Progenitor cell of endocrine pancreas (in vitro differentiated cells): Measurements from ENCODE around the gene PSMB9. TPM values are rescaled to one million over a fixed set of nuclear protein-coding genes. Genes with fewer than 3 reads are reported as not detected.

ENCODE experiments used
- DNase-seq: peaks from one replicate; pipeline ENCODE4 v3.0.0; 2021; ENCODE audit warnings: low spot score; ENCODE audit not compliant: unreplicated experiment
- H3K27ac Mint-ChIP-seq: 2 replicates; pipeline ENCODE4 v1.8.0; 2021; ENCODE audit warnings: mild to moderate bottlenecking, moderate library complexity, mixed read lengths
- H3K27me3 Mint-ChIP-seq: 2 replicates; pipeline ENCODE4 v1.8.0; 2021; ENCODE audit warnings: mixed read lengths
- H3K36me3 Mint-ChIP-seq: 2 replicates; pipeline ENCODE4 v1.8.0; 2022; ENCODE audit warnings: mixed read lengths; ENCODE audit not compliant: insufficient read depth
- H3K4me1 Mint-ChIP-seq: 2 replicates; pipeline ENCODE4 v1.8.0; 2021; ENCODE audit warnings: low read depth, mixed read lengths
- H3K4me3 Mint-ChIP-seq: 2 replicates; pipeline ENCODE4 v1.8.0; 2021; ENCODE audit warnings: low read depth, mild to moderate bottlenecking, moderate library complexity, mixed read lengths
- H3K9me3 Mint-ChIP-seq: 2 replicates; pipeline ENCODE4 v1.8.0; 2021; ENCODE audit warnings: low read depth, mixed read lengths
- CTCF ChIP-seq: fragments of 200-600 bp; sonication (generic); IDR thresholded peaks from one replicate; pipeline ENCODE4 v1.5.0; 2021; ENCODE audit warnings: antibody characterized with exemption, mild to moderate bottlenecking; ENCODE audit not compliant: unreplicated experiment
- total RNA-seq: library from RNA; stranded (reverse); gene quantifications from 2 replicates; pipeline ENCODE4 v1.2.1, GENCODE V29; 2021

The PSMB9 gene
- total RNA-seq, 1 donor from 2014 or later: not detected

- Mint-ChIP-seq H3K27ac (no peak overlapping the region), H3K4me3 (no peak overlapping the region), H3K27me3 (peaks cover 61% of the 10 kb centered on the region), H3K36me3 (no peaks in the 10 kb centered on the region), H3K9me3 (no peaks in the 10 kb centered on the region), H3K4me1 (no peaks in the 10 kb centered on the region)
- DNase-seq: no peak
- no peak for TF ChIP-seq CTCF
These were observed 32.8 kb downstream of the PSMB9 start for GRCh38 chr6:32886681-32887383.

- no peak for TF ChIP-seq CTCF
- Mint-ChIP-seq H3K4me1 (no peaks in the 10 kb centered on the region), H3K27ac (no peak overlapping the region), H3K4me3 (no peak overlapping the region), H3K27me3 (peaks cover 61% of the 10 kb centered on the region), H3K9me3 (no peaks in the 10 kb centered on the region), H3K36me3 (no peaks in the 10 kb centered on the region)
- DNase-seq: no peak
These were observed 33.6 kb downstream of the PSMB9 start for GRCh38 chr6:32887616-32888015.

GRCh38 chr6:32888576-32888975 lies 34.6 kb downstream of the PSMB9 start:
- Mint-ChIP-seq H3K4me1 (no peaks in the 10 kb centered on the region), H3K27ac (no peak overlapping the region), H3K27me3 (peaks cover 53% of the 10 kb centered on the region), H3K9me3 (no peaks in the 10 kb centered on the region), H3K36me3 (no peaks in the 10 kb centered on the region), H3K4me3 (no peak overlapping the region)
- TF ChIP-seq CTCF: no peak
- no peak for DNase-seq

GRCh38 chr6:32889533-32889932 lies 35.5 kb downstream of the PSMB9 start:
- peaks cover 44% of the 10 kb centered on the region for H3K27me3 Mint-ChIP-seq
- H3K36me3 Mint-ChIP-seq: no peaks in the 10 kb centered on the region
- no peak for TF ChIP-seq CTCF
- no peaks in the 10 kb centered on the region for H3K4me1 Mint-ChIP-seq
- no peak overlapping the region for H3K27ac Mint-ChIP-seq
- DNase-seq: no peak
- H3K4me3 Mint-ChIP-seq: no peak overlapping the region
- H3K9me3 Mint-ChIP-seq: no peaks in the 10 kb centered on the region

GRCh38 chr6:32890831-32891230 lies 36.8 kb downstream of the PSMB9 start:
- peaks cover 37% of the 10 kb centered on the region for H3K27me3 Mint-ChIP-seq

More at GRCh38 chr6:32890831-32891230, 36.8 kb downstream of the PSMB9 start:
- no peaks in the 10 kb centered on the region for H3K9me3 Mint-ChIP-seq
- H3K4me1 Mint-ChIP-seq: peaks cover 10% of the 10 kb centered on the region
- TF ChIP-seq CTCF: no peak
- no peak overlapping the region for H3K4me3 Mint-ChIP-seq
- H3K27ac Mint-ChIP-seq: no peak overlapping the region
- no peaks in the 10 kb centered on the region for H3K36me3 Mint-ChIP-seq
- no peak for DNase-seq
